ENCODE measurements around the gene FAM13B.
"Not testable (repeated sequence)": the region's sequence is repeated elsewhere in the genome, so short reads cannot be mapped to it uniquely, and the experiment has no call there.

Gene FAM13B

GRCh38 chr5:138033386-138033808 lies 518 bp upstream of the FAM13B start:
- DNase-seq, result no peak

- DNase-seq, result peak; percentile 75
Measured at GRCh38 chr5:138032028-138032571, 779 bp downstream of the FAM13B start.

- DNase-seq, result no peak
Measured at GRCh38 chr5:138029944-138030343, 2.9 kb downstream of the FAM13B start.

- no peak for DNase-seq
Measured at GRCh38 chr5:138029501-138029900, 3.4 kb downstream of the FAM13B start.

- peak; percentile 35 for DNase-seq
Measured at GRCh38 chr5:138028971-138029365, 3.9 kb downstream of the FAM13B start.

- DNase-seq, result not testable (repeated sequence)
Measured at GRCh38 chr5:138028262-138028970, 4.5 kb downstream of the FAM13B start.

GRCh38 chr5:138026793-138027192 lies 6.1 kb downstream of the FAM13B start:
- not testable (repeated sequence) for DNase-seq

- no peak for DNase-seq
Measured at GRCh38 chr5:138025285-138025684, 7.6 kb downstream of the FAM13B start.

- no peak for DNase-seq
Measured at GRCh38 chr5:138024117-138024516, 8.8 kb downstream of the FAM13B start.

- no peak for DNase-seq
Measured at GRCh38 chr5:138022912-138023311, 10.0 kb downstream of the FAM13B start.

GRCh38 chr5:138021771-138022170 lies 11.1 kb downstream of the FAM13B start:
- DNase-seq, result no peak

GRCh38 chr5:138018849-138019248 lies 14.0 kb downstream of the FAM13B start:
- DNase-seq, result no peak

GRCh38 chr5:138015916-138016315 lies 17.0 kb downstream of the FAM13B start:
- DNase-seq, result no peak

- no peak for DNase-seq
Measured at GRCh38 chr5:138011991-138012390, 20.9 kb downstream of the FAM13B start.

GRCh38 chr5:138000102-138000723 lies 32.7 kb downstream of the FAM13B start:
- no peak for DNase-seq

- DNase-seq, result peak; percentile 73
Measured at GRCh38 chr5:137997726-137998213, 35.1 kb downstream of the FAM13B start.

GRCh38 chr5:137995749-137996128 lies 37.1 kb downstream of the FAM13B start:
- DNase-seq, result no peak

GRCh38 chr5:137995077-137995748 lies 37.7 kb downstream of the FAM13B start:
- no peak for DNase-seq

- DNase-seq, result no peak
Measured at GRCh38 chr5:137994556-137994955, 38.3 kb downstream of the FAM13B start.

GRCh38 chr5:137989419-137989818 lies 43.5 kb downstream of the FAM13B start:
- no peak for DNase-seq

GRCh38 chr5:137975208-137975607 lies 57.7 kb downstream of the FAM13B start:
- DNase-seq, result no peak

- not testable (repeated sequence) for DNase-seq
Measured at GRCh38 chr5:137970384-137970783, 62.5 kb downstream of the FAM13B start.

- no peak for DNase-seq
Measured at GRCh38 chr5:137960819-137961218, 72.1 kb downstream of the FAM13B start.

- no peak for DNase-seq
Measured at GRCh38 chr5:137960141-137960540, 72.7 kb downstream of the FAM13B start.
